GM19452 (cell line): ENCODE results near the gene GFRA4.

ENCODE experiments used
- ATAC-seq: cut with Tn5 transposase; IDR thresholded peaks from one replicate; pipeline ENCODE4 v1.9.1; 2021; ENCODE audit not compliant: unreplicated experiment

The GFRA4 gene

DNA sequence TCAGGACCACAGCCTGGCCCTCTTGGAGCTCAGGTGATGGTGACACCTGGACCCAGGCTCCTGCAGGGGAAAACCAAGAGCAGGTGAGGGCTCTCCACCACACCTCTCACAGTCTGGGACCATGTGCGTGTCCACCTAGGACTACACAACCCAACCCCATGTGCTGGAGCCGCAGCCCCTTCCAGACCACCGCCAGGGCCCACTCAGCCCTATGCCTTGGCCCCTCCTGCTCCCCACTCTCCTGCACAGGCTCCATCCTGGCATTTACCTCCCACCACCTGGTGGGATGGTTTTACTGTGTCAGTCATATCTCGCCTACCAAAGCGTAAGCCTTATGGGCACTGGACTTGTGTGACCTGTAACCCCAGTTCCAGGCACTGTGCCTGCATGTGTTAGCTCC is 31.7 kb upstream of the GFRA4 start:
- no peak for ATAC-seq

DNA sequence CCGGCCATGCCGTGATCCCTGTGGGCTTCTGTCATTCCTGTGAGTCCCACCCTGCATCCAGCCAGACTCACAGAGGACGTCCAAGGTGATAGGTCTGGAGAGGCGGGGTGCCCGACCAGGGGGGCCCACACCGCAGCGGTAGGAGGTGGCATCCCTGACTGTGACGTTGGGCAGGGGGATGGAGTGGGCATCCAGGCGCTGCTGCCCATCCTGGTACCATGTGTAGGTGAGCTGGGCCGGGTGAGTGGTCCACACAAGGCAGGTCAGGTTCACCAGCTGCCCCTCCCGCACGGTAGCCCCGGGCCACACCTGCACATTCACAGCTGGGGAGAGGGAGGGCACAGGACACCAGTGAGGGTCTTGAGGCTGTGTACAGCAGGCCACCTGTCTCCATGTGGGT is 30.2 kb upstream of the GFRA4 start:
- ATAC-seq = no peak

DNA sequence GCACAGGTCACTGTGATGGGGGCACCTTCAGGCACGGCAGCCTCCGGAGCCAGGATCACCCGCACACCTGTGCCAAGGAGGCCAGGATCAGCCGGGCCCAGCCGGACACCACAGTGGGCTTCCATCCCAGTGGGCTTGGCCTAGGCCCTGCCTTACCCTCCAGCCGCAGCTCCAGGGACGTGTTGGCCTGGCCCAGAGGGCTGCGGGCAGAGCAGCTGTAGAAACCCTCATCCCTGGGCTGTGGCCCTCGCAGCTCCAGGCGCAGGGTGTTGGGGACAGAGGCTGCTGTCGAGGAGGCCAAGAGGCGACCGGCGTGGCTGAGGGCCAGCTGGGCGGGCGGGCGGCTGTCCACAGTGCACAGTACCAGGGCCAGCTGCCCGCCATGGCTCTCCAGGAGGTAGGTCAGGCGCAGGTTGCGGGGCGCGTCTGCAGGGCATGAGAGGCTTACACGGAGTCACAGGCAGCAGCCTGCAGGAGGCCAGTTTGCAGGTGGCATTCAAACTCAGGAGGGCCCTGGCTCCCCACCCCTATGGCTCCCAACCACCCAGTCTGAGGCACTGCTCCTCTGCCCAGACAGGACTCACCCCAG is 29.6 kb upstream of the GFRA4 start:
- no peak for ATAC-seq

DNA sequence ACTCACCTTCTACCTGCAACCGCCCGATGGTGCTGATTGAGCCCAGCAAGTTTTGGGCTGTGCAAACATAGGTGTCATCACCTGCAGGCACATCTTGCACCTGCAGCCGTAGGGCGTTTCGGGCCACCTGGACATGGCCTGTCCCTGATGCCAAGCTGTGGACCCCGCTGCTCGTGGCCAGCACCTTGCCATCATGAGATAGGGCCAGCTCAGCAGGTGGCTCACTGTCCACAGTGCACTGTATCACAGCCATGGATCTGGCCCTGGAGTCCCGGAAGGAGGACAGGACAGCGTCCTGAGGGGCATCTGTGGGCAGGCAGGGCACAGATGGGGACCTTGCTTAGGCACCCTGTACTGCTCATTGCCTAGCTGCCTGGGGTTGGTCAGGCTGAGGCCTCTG is 28.7 kb upstream of the GFRA4 start:
- no peak for ATAC-seq

DNA sequence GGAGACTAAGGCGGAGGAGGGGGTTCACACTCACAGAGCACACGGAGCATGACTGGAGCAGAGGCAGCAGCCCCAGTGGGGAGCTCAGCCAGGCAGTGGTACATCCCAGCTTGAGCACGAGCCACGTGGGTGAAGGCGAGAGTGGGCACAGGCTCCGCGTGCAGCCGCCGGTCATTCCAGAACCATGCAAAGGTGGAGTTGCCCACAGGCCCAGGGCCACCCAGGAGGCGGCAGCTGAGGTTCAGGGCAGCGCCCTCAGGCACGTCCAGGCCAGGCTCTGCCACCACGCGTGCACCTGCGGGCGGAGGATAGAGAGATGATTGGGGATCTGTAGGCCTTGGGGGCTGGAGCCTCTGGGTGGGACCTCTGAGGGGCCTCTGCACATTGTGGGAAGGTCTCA is 28.1 kb upstream of the GFRA4 start:
- ATAC-seq = no peak

DNA sequence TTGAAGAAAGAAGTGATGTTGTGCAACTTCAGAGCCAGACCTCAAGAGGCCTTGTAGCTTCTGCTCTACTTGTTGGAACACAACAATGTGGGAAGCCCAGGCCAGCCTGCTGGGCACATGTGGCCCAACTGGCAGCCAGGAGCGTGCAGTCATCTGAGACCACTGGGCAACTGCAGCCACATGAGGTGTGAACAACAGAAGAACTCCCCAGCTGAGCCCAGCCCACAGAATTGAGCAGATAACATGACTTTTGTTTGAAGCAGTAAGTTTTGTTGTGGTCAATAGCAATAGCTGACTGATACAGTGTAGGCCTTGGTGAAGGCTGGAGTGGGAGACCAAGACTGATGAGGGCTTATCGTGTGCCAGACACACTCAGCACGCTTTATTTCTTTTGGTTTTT is 27.2 kb upstream of the GFRA4 start:
- no peak for ATAC-seq

DNA sequence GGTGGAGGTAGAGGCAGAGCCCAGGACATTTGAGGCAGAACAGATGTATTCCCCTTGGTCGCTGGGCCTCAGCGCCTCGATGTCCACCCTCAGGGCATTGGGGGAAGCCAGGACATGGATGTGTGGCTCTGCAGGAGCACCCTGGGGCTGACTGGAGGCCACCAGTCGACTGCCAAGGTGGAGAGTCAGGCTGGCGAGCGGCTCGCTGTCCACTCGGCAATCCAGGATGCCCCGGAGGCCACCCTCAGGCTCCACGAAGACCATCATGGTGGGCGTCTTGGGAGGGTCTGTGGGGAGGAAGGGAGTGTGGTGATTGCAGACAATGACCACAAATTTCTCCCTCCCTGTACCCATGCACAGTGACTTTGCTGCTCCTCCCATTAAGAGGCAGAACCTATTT is 26.8 kb upstream of the GFRA4 start:
- ATAC-seq = no peak

DNA sequence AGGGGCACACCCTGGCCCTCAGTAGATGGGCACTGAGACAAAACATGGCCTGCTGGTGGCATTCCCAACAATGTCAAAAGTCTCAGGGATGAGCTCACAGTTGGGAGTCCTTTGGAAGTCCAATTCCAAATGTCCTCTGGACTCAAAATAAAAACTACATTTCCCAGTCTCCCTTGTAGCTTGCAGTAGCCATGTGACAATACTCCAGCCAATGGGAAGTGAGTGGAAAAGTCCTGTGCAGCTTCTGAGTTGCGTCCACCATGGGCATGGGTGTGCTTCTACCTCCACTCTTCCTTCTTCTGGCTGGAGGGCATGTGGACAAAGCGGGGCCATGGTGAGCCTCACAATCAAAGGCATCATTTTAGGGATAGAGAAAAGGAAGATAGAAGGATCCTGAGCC is 24.5 kb upstream of the GFRA4 start:
- no peak for ATAC-seq

DNA sequence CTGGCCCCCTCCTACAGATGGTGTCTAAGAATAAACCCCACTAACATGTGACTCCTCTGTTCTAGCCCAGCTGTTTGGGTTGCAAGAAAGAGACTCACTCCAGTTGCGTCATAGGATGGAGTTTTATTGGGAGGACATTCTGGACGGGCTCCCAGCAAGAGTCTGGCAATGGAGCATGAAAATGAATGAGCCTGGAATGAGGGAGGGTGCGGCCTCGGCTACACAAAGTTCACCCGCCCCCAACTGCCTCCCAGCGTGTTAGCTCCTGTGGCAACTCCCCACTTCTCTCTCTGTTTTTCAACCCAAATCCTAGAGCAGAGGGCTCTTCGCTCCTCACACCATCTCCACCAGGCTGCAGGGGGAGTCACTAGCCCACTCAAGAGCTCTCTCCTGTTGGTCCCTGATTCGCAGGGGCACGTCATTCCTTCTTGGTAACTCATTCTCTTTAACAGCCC is 23.7 kb upstream of the GFRA4 start:
- no peak for ATAC-seq

DNA sequence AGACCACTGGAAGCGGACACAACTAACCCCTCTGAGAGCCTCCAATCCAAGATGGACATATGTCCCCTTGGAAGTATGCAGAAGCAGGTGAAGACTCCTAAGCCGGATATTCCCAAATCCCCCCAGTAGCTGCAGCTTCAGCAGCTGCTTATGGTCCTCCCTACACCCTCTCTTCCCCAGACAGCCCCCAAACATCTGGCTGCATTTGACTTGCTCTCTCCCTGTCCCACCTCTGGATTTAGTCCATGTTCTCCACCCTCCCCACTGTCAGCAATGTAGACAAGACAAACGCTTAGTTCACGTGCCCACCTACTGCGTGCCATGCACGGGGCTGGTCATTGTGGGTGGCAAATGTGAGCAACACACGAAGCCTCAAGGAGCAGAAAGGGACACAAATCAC is 23.2 kb upstream of the GFRA4 start:
- ATAC-seq = no peak

DNA sequence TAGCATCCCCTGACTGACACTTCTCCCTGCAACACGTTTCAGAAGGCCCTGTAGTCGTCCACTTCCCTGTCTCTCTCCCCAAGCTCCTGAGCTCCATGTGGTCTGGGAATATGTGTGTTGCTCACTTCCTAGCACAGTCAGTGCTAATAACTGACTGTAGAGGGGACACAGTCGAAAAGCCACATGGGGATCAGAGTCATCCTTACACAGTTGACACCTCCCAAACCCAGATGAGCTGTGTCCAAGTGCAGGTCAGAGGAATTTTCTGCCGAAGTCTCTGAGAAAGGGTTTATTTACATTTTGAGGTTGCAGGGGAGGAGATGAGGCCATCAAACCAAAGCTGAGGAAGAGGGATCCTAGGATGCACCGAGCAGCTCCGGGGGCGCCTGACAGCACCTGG is 22.1 kb upstream of the GFRA4 start:
- no peak for ATAC-seq

DNA sequence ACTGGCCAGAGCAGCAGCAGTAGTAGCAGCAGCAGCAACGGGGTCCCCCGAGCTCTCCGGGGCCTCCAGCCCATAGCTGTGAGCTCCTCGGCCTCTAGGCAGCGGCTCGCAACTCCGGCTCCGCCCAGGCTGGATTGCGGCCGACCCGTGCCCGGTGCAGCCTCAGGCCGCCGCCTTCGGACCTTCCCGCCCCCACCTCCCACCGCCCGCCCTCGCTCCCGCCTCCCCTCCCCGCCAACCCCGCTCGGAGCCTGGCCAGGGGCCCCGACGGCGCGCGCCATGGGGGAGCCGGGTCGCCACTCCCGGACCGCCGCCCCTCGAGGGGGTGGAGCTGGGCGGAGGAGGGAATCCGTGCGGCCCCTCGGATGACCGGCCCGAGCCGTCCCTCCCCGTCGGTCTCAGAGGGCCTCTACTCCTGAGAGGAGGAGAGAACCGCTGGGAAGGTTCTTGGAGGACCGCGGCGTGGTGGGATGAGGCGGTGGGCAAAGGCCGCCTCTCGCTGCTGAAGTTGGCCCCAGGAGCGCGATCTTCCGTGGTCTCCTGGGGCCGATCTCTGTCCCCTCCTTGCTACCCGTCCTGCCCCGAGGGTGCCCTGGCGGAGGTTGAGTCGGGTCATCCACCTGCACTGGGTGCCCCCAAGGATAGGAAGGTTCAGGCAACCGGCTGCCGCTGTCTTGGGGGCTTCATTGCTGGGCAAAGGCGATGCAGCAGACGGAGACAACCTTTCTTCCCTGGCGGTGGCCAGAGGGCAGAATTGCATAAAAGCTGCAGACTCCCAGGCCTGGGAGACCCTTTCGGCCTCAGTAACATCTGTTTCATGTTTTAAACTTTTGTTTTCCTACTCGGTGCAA is 19.0 kb upstream of the GFRA4 start, which contains the start of gene ADAM33:
Gene ADAM33, minus strand, starts transcription at position 80 of the 851 bp plus-strand sequence. Its CDS starts 6 bp downstream, at position 74.
- no peak for ATAC-seq

DNA sequence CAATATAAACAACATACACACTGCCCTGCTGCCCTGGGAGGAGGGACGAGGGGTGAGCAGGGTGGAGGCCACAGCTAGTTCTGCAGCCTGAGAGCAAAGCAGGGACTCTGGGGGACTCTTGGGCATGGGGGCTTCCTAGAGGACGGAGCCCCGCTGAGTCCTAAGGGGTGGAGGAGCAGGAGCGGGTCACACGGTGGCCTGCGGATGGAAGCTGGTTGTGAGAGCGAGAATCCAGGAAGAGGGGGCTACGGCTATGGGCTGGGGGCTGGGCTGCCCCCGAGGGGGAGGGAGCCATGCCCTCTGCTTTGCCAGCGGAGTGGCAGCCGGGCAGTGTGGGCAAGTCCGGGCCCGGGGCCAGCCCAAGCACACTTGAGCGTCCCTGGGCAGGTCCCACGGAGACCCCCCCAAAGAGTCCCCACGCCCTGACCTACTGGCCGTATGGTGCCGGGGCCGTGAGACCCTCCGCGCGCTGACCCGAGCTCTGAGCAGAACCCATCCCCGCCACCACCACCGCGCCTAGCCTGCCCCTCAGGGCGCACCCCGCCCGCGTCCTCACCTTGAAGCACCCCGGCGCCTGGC is 18.2 kb upstream of the GFRA4 start:
- ATAC-seq = no peak

DNA sequence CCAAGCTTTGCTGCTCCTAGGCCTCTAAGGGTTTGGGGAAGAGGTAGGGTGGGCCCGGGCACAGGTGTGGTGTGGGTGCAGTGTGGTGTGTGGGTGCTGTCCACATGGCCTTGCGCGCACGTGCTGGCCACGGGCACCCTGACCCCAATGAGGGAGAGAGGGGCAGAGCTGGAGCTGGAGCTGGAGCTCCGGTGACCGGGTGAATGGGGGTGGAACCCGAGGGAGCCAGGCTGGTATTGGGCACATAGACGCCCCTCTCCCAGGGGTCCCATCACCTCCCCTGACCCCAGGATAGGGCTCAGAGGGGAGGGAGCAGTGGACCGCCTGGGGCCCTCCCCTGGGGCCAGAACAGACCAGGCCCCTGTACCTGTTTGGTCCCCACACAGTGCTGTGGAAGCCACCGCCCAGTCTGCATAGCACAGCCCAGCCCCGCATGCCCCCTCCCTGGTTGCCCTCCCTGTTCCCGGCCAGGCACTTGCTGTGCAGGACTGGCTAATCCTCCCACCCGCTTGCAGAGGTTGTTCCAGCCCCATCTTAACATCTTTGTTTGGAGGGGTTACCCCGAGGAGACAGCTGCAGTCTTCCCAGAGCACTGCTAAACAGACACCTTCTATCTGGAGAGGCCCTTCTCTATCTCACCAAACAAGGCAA is 17.6 kb upstream of the GFRA4 start:
- no peak for ATAC-seq

DNA sequence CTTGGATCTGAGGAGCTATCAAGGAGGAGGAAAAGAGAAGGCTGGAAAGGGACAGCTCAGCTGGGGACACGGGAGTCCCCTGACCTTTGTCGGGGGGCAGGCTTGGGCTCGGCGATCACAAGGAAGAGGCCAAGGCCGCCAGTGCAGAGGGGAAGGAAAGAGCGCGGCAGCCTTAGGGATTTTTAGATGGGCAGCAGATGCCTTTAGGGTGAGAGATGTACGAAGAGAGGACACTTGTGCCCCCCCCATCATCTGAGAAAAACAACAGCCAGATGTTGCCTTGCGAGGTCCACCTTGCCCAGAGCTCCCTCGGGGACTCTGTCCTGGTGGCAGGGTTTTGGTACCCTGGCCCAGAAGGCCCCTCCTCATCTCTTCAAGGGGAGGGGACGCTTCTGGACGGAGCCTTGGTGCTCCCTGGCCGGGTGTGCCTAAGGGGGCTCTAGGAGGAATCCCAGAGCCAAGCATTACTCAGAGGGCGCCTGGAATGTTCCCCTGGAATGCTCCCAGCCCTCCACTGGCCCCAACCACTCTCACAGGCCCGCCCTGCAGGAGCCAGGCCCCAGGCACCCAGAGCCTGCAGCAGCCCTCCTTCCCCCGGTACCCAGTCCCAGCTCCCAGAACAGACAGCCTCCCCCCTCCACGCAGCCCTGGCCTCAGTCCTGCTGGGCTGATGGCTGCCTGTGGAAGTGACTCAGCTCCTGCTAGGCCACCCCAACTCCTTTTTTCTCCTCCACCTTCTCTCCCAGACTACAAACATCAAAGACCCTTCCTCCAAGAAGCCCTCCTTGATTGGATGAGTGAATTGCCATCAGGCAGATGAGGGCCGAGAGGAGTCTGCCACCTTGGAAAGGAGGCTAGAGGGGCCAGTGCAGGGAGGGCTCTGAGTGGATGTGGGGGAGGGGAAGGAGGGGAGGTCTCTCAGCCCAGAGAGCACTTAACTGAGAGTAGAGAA is 16.8 kb upstream of the GFRA4 start:
- no peak for ATAC-seq

DNA sequence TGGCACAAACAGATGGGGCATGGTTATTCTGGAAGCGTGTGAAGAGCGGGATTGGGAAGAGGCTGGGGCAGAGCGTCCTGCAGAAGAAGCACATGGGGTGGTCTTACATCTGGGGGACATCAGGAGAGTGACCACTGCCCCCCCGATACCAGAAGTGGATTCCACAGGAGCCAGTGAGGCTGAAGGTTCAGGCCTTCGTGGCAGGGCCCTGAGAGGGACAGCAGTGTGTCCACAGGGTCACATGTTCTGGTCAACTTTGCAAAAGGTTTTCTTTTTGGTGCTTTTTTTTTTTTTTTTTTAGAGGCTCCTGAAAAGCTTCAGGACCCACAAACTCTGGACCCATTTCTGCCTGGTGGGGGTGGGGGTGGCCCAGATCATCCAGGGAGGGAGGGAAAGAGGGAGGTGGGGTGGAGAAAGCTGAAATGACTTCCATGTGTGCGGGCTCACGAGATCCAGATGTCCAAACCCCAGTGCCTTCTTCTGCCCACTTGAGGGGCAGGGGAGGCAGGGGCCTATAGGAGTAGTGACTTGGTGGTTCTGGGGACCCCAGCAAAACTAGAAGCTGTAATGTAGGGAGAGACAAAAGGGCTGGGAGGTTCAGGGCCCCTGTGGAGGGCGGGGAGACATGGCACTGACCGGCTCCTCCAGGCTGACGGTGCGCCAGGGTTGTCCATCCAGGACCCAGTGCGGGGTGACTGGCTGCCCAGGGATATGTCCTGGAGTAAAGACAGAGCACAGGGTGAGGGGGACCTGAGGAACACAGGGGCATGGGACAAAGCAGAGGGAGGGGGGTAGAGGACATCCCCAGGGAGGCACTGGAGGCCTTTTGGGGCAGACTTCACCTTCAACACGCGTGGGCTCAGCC is 15.9 kb upstream of the GFRA4 start:
- no peak for ATAC-seq

DNA sequence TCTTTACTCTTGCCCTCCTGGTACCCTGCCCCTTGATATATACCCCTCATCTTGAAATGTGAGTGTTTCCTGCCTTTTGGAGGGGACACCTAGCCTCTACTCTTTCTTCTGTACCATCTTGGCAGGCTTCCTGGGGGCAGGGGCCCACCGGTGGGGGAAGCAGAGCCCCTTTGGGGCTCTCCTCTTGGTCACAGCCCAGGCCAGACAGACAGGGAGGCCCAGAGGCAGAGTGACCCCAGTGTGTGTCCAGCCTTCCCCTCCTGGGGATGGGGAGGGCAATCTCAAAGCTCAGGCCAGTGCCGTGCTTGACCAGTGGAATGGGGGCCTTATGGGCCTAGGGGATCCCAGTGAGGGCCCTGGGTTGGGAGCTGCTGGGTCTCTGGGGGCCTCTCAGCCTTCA is 15.0 kb upstream of the GFRA4 start:
- no peak for ATAC-seq

DNA sequence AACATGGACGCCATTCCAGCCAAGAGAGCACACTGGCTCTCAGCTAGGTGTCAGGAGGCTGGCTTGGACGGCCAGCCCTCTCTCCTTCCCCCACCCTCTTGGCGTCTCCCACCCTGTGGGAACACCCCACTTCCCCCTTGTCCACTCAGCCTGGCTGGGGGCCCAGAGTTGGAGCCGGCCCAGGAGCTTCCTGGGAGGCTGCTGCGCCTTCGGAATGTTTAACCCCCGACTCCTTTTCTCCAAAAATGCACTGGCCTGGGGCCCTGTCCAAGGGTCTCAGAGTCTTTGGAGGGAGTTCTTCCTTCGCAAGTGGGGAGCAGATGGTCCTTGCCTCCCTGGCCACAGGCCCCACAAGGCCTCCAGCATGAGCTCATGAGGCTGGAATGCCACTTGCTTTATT is 14.5 kb upstream of the GFRA4 start:
- no peak for ATAC-seq

DNA sequence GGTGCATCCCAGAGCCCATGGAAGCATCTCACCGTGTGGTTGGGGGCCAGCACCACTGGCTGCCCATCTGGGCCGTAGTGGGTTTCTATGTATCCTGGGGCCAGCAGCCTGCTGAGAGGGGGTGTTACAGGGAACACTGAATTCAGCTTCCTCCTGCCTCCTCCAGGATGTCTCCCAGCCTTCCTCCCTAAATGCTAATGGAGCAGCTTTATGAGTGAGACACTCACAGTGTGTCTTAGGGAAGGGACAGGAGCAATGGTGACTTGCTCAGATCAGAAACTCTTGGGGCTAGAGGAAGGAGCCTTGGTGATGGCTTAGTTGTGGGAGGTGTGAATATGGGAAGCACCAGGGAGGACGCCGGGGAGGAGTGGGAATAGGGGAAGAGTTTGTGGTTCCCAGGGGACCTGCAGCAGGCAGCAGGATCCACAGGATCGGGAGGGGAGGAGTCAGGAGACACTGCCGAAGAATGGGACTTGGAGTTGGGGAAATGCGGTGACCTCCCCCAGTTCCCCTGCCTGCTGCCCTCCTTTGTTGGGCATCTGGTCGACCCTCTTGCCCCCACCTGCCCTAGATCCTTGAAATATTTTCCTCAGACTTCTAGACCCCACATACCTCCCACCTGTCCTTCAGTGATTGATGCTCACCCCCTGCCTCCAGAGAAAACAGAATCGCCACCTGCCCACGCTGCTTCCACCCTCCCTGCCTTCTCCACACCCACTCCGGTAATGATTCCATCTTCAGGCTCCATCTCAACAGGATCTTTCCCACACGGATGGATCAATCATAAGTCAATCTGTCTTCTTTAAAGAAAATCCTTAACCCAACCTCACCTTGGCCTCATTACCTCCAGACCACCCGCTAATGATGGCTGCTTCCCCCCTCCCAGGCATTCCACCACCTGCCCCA is 12.0 kb upstream of the GFRA4 start:
- no peak for ATAC-seq
